NCI-H146 (cell line): ENCODE measurements around the gene DNAJC12.
"Not testable (repeated sequence)": the region's sequence is repeated elsewhere in the genome, so short reads cannot be mapped to it uniquely, and the experiment has no call there.

Source experiments
- DNase-seq: peaks from one replicate; lab custom pipeline; 2025; lab: John Stamatoyannopoulos, UW

Gene DNAJC12

GRCh38 chr10:67837541-67838314 lies at the start of gene DNAJC12:
Gene DNAJC12 (minus strand): TSS chr10:67838188. CDS start chr10:67838011, 177 bp downstream.
- DNase-seq = peak; percentile 82

DNA sequence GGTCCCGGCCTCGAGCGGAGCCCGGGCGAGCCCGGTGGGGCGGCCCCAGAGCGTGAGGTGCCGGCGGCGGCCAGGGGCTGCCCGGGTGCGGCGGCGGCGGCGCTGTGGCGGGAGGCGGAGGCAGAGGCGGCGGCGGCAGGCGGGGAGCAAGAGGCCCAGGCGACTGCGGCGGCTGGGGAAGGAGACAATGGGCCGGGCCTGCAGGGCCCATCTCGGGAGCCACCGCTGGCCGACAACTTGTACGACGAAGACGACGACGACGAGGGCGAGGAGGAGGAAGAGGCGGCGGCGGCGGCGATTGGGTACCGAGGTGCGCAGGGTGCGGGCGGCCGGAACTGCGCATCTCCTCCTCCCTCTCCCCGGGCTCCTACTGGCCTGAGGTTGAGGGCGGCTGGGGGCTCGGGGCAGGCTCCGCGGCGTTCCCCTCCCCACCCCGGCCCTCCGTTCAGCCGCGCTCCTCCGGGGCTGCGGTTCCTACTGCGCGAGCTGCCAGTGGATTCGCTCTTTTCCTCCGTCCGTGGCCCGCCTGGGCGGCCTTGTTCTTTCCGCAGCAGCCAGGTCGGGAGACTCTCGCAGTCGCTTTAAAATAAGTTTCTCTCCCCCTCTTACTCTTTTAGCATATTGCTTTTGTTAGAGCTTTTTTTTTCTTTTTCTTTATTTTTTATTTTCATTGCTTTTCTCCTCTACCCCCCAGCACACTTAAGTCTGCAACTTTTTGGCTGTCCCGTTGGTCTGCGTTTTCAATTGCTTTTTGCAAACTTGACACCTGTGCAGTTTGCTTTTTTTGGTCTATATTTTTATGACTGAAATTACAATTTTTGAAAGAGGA lies 47.1 kb upstream of the DNAJC12 start:
- peak; percentile 91 for DNase-seq

GRCh38 chr10:67884313-67884841 lies 46.4 kb upstream of the DNAJC12 start, which contains the start of gene SIRT1:
Gene SIRT1 (plus strand): TSS chr10:67884656. CDS start chr10:67884722, 66 bp downstream.
- DNase-seq = peak; percentile 96

GRCh38 chr10:67883710-67884312 lies 45.8 kb upstream of the DNAJC12 start:
- DNase-seq = no peak

GRCh38 chr10:67878133-67878532 lies 40.1 kb upstream of the DNAJC12 start:
- no peak for DNase-seq

GRCh38 chr10:67877421-67877820 lies 39.4 kb upstream of the DNAJC12 start:
- DNase-seq = not testable (repeated sequence)

DNA sequence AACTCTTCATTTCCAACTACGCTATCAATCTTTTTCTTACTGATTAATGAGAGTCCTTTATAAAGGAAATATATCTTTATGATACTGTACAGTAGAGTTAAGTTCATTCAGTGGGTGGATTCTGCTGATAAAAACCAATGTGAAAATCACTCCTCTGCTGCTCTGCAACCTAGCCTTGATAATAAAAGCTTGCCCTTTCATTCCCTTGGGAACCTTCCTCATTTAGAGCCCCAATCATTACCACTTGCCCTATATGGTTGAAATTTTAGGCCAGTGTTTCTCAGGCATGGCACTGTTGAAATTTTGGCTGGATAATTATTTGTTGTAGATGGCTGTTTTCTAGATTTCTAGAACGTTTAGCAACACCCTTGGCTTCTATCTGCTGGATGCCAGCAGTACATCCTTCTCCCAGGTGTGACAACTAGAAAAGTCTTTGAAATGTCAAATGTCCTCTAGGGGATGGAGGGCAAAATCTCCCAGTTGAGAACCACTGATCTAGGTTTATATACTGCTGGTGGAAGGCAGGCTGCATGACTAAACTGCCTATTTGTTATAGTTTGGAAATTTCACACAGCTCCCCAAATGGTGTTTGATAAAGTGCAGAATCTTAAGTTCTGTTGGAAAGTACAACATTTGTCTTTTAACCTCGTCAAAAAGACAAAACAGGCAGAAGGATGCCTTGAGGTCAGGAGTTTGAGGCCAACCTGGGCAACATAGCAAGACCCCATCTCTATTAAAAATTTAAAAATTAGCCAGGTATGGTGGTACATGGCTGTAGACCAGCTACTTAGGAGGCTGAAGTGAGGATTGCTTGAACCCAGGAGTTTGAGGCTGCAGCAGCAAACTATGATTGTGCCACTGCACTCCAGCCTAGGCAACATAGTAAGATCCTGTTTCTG lies 37.6 kb upstream of the DNAJC12 start:
- no peak for DNase-seq

- no peak for DNase-seq
Measured at GRCh38 chr10:67869996-67870395, 32.0 kb upstream of the DNAJC12 start.

- no peak for DNase-seq
Measured at GRCh38 chr10:67868132-67868531, 30.1 kb upstream of the DNAJC12 start.

- no peak for DNase-seq
Measured at GRCh38 chr10:67864607-67865371, 26.8 kb upstream of the DNAJC12 start.

- no peak for DNase-seq
Measured at GRCh38 chr10:67863094-67863493, 25.1 kb upstream of the DNAJC12 start.

- no peak for DNase-seq
Measured at GRCh38 chr10:67861750-67862432, 23.9 kb upstream of the DNAJC12 start.

- DNase-seq = no peak
Measured at GRCh38 chr10:67858971-67859370, 21.0 kb upstream of the DNAJC12 start.

DNA sequence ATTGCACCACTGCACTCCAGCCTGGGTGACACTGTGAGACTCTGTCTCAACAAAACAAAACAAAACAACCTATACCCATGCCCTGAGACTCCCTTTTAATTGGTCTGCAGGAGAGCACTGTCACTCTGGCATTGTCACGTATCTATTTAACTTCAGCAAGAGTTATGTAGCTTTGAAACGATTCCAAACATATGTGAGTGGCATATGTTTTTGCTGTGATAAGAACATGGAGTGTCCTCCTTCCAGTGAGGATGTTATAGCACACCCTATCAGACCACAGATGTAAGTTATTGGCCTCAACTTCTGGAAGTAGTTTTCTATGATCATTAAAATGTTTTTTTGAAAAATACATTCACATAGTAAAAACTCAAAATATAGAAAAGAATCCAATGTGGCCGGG lies 15.5 kb upstream of the DNAJC12 start:
- DNase-seq = no peak

- no peak for DNase-seq
Measured at GRCh38 chr10:67852761-67853160, 14.8 kb upstream of the DNAJC12 start.

DNA sequence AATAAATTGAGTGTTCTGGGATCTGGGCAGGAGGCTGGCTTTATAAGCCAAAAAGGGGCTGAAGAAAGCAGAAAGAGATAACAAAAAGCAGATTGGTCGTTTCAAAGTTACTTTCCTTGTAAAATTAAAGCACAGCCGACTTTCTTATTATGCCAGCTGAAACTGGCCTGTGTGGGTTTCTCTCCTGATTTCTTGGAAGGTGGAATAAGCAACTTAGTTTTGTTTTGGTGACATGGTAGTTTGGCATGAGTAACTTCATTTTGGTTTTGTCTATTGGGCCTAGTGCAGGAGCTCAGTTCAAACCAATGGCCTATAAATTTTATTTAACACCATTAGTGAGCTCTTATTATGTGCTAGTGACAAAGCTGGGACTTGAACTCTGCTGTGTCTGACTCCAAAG lies 13.2 kb upstream of the DNAJC12 start:
- DNase-seq = no peak

- DNase-seq = peak; percentile 92
Measured at GRCh38 chr10:67849331-67850011, 11.5 kb upstream of the DNAJC12 start.

GRCh38 chr10:67843284-67843683 lies 5.3 kb upstream of the DNAJC12 start:
- DNase-seq = no peak

DNA sequence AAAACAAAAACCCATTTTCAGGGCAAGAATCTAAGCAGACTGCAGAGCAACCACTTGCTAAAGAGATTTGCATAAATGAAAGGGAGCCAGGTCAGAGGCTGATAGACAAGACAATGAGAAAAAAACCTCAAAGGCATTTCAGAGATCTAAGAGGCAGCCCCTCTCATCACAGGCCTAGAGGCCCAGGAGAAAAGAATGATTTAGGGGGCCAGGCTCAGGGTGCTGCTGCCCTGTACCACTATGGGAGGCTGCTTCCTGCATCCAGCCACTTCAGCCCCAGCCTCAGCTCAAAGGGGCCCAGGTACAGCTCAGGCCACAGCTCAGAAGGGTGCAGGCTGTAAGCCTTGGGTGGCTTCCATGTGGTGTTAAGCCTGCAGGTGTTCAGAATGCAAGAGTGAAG lies 3.7 kb upstream of the DNAJC12 start:
- DNase-seq = no peak
